Upper lobe of right lung (tissue), 1 donor: ENCODE data around the gene CABS1. TPM values are rescaled to one million over a fixed set of nuclear protein-coding genes. Genes with fewer than 3 reads are reported as not detected.

Source experiments
- ATAC-seq: fragments of 200-7000 bp; cut with Tn5 transposase; one replicate; pipeline ENCODE4 v1.9.1; 2020; ENCODE audit warnings: mild to moderate bottlenecking, moderate library complexity
- DNase-seq: peaks from one replicate; pipeline ENCODE4 v3.0.0-alpha.2; 2020
- H3K27ac ChIP-seq: fragments of 200-600 bp; one replicate; pipeline ENCODE4 v1.8.0; 2022
- H3K27me3 ChIP-seq: fragments of 200-600 bp; one replicate; pipeline ENCODE4 v1.8.0; 2022; ENCODE audit warnings: mild to moderate bottlenecking
- H3K36me3 ChIP-seq: fragments of 200-600 bp; one replicate; pipeline ENCODE4 v1.8.0; 2022
- H3K4me1 ChIP-seq: fragments of 200-600 bp; one replicate; pipeline ENCODE4 v1.8.0; 2022
- H3K4me3 ChIP-seq: fragments of 200-600 bp; one replicate; pipeline ENCODE4 v1.8.0; 2022; ENCODE audit warnings: mild to moderate bottlenecking
- H3K9me3 ChIP-seq: fragments of 200-600 bp; one replicate; pipeline ENCODE4 v1.8.0; 2022
- intact Hi-C: fragments of 100-400 bp; cut with DNase I; formaldehyde crosslinking; loops from one replicate; pipeline ENCODE4 v1.11.0; 2022
- long read RNA-seq: library from polyadenylated mRNA; unstranded; transcript quantifications from one replicate; pipeline ENCODE4 v2.0.0, GENCODE V29; 2021
- total RNA-seq: library from RNA; stranded (reverse); fragmentation: NEBNext Ultra II Directional; extraction: Animal tissue kit (Norgen Biotek cat#: 25700); gene quantifications from one replicate; pipeline ENCODE4 v1.2.1, GENCODE V29; 2021
- TF ChIP-seq, protein P1 (sequence below): fragments of 200-600 bp; IDR thresholded peaks from one replicate; pipeline ENCODE4 v1.8.0; 2022; ENCODE audit warnings: antibody characterized with exemption
- donor health status: DM: no; HTN: yes; CAD: no; lungs with severe emphysema.

Gene CABS1
- total RNA-seq: not detected
- long read RNA-seq: 0 reads

- Histone ChIP-seq H3K4me3 (no peak within 1 kb of the TSS), H3K27me3 (no peaks in the 10 kb centered on the region), H3K36me3 (no peaks in the 10 kb centered on the region), H3K9me3 (no peaks in the 10 kb centered on the region), H3K27ac (no peak within 1 kb of the TSS), H3K4me1 (no peaks in the 10 kb centered on the region)
- intact Hi-C loops: no loop called here
- TF ChIP-seq, protein P1, sequence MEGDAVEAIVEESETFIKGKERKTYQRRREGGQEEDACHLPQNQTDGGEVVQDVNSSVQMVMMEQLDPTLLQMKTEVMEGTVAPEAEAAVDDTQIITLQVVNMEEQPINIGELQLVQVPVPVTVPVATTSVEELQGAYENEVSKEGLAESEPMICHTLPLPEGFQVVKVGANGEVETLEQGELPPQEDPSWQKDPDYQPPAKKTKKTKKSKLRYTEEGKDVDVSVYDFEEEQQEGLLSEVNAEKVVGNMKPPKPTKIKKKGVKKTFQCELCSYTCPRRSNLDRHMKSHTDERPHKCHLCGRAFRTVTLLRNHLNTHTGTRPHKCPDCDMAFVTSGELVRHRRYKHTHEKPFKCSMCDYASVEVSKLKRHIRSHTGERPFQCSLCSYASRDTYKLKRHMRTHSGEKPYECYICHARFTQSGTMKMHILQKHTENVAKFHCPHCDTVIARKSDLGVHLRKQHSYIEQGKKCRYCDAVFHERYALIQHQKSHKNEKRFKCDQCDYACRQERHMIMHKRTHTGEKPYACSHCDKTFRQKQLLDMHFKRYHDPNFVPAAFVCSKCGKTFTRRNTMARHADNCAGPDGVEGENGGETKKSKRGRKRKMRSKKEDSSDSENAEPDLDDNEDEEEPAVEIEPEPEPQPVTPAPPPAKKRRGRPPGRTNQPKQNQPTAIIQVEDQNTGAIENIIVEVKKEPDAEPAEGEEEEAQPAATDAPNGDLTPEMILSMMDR: no peak
- ATAC-seq: no peak
- no peak for DNase-seq
Observed at GRCh38 chr4:70334681-70335080, at the start of gene CABS1. CABS1 (plus strand) TSS chr4:70334981; CDS start chr4:70335040, 59 bp downstream.

GRCh38 chr4:70288651-70289050 lies 46.1 kb upstream of the CABS1 start:
- Histone ChIP-seq H3K4me1 (no peaks in the 10 kb centered on the region), H3K4me3 (no peak overlapping the region), H3K27ac (no peak overlapping the region), H3K9me3 (no peaks in the 10 kb centered on the region), H3K36me3 (no peaks in the 10 kb centered on the region), H3K27me3 (no peaks in the 10 kb centered on the region)
- intact Hi-C loops: no loop called here
- no peak for ATAC-seq
- TF ChIP-seq, protein P1: no peak
- DNase-seq: no peak

- intact Hi-C loops: no loop called here
Observed at GRCh38 chr4:70291341-70291740, 43.4 kb upstream of the CABS1 start.

GRCh38 chr4:70297576-70297975 lies 37.2 kb upstream of the CABS1 start:
- intact Hi-C loops: no loop called here
- Histone ChIP-seq H3K9me3 (no peaks in the 10 kb centered on the region), H3K36me3 (no peaks in the 10 kb centered on the region), H3K27me3 (no peaks in the 10 kb centered on the region), H3K4me1 (no peaks in the 10 kb centered on the region), H3K4me3 (no peak overlapping the region), H3K27ac (no peak overlapping the region)
- no peak for ATAC-seq
- TF ChIP-seq, protein P1: no peak
- no peak for DNase-seq

More at GRCh38 chr4:70291341-70291740, 43.4 kb upstream of the CABS1 start:
- Histone ChIP-seq H3K36me3 (no peaks in the 10 kb centered on the region), H3K27ac (no peak overlapping the region), H3K4me1 (no peaks in the 10 kb centered on the region), H3K4me3 (no peak overlapping the region), H3K27me3 (no peaks in the 10 kb centered on the region), H3K9me3 (no peaks in the 10 kb centered on the region)
- ATAC-seq (no peak), DNase-seq (no peak)
- TF ChIP-seq, protein P1: no peak

GRCh38 chr4:70298051-70298450 lies 36.7 kb upstream of the CABS1 start:
- H3K9me3 ChIP-seq: no peaks in the 10 kb centered on the region
- H3K27ac ChIP-seq: no peak overlapping the region
- H3K27me3 ChIP-seq: no peaks in the 10 kb centered on the region
- H3K4me3 ChIP-seq: no peak overlapping the region
- H3K4me1 ChIP-seq: no peaks in the 10 kb centered on the region
- intact Hi-C loops: no loop called here
- no peak for ATAC-seq
- no peak for DNase-seq
- no peaks in the 10 kb centered on the region for H3K36me3 ChIP-seq
- TF ChIP-seq, protein P1: no peak

- Histone ChIP-seq H3K36me3 (no peaks in the 10 kb centered on the region), H3K27ac (no peak overlapping the region), H3K4me3 (no peak overlapping the region), H3K9me3 (no peaks in the 10 kb centered on the region), H3K27me3 (no peaks in the 10 kb centered on the region), H3K4me1 (no peaks in the 10 kb centered on the region)
- intact Hi-C loops: no loop called here
- DNase-seq (no peak), ATAC-seq (no peak)
- TF ChIP-seq, protein P1: no peak
Observed at GRCh38 chr4:70299643-70300042, 35.1 kb upstream of the CABS1 start.
